MM.1S (cell line): ENCODE results near the gene POU1F1.

ENCODE experiments used
- DNase-seq: peaks from one replicate; pipeline ENCODE4 v3.0.0-alpha.2; 2015
- H2AFZ ChIP-seq: fragments of 300-600 bp; sonication (generic); 2 replicates; pipeline ENCODE4 v1.6.0; 2016; ENCODE audit warnings: antibody characterized with exemption, low read length
- H3F3A ChIP-seq: fragments of 300-600 bp; sonication (generic); 2 replicates; pipeline ENCODE4 v1.6.1; 2016; ENCODE audit warnings: mild to moderate bottlenecking, antibody characterized with exemption, low read length, moderate library complexity, mixed read lengths; ENCODE audit not compliant: insufficient read depth
- H3K27ac ChIP-seq: fragments of 300-600 bp; sonication (generic); 2 replicates; pipeline ENCODE4 v1.5.1; 2016; ENCODE audit warnings: mild to moderate bottlenecking, low read length
- H3K27me3 ChIP-seq: fragments of 300-600 bp; sonication (generic); replicated peaks from 2 replicates; pipeline ENCODE4 v1.6.0; 2016; ENCODE audit warnings: low read length; ENCODE audit not compliant: insufficient read depth
- H3K36me3 ChIP-seq: fragments of 300-600 bp; sonication (generic); replicated peaks from 2 replicates; pipeline ENCODE4 v1.6.1; 2016; ENCODE audit warnings: mild to moderate bottlenecking, low read length, mixed read lengths; ENCODE audit not compliant: insufficient read depth
- H3K4me1 ChIP-seq: fragments of 300-600 bp; sonication (generic); 2 replicates; pipeline ENCODE4 v1.6.1; 2016; ENCODE audit warnings: low read length, mixed read lengths
- H3K4me2 ChIP-seq: fragments of 300-600 bp; sonication (generic); 2 replicates; pipeline ENCODE4 v1.6.0; 2016; ENCODE audit warnings: low read depth, low read length
- H3K4me3 ChIP-seq: fragments of 300-600 bp; sonication (generic); 2 replicates; pipeline ENCODE4 v1.5.1; 2016; ENCODE audit warnings: low read length, mixed read lengths
- H3K79me2 ChIP-seq: fragments of 300-600 bp; sonication (generic); 2 replicates; pipeline ENCODE4 v1.6.1; 2016; ENCODE audit warnings: mixed run types, low read length, mixed read lengths
- H3K9ac ChIP-seq: fragments of 300-600 bp; sonication (generic); 2 replicates; pipeline ENCODE4 v1.6.1; 2016; ENCODE audit warnings: low read length, mixed read lengths
- H3K9me2 ChIP-seq: fragments of 300-600 bp; sonication (generic); replicated peaks from 2 replicates; pipeline ENCODE4 v1.6.1; 2016; ENCODE audit warnings: mild to moderate bottlenecking, low read length, mixed read lengths; ENCODE audit not compliant: insufficient read depth
- H3K9me3 ChIP-seq: fragments of 300-600 bp; sonication (generic); replicated peaks from 2 replicates; pipeline ENCODE4 v1.6.1; 2016; ENCODE audit warnings: mild to moderate bottlenecking, low read length, mixed read lengths; ENCODE audit not compliant: insufficient read depth
- H4K20me1 ChIP-seq: fragments of 300-600 bp; sonication (generic); 2 replicates; pipeline ENCODE4 v1.6.1; 2016; ENCODE audit warnings: mild to moderate bottlenecking, low read length, moderate library complexity, mixed read lengths; ENCODE audit not compliant: insufficient read depth
- CTCF ChIP-seq: fragments of 300-600 bp; sonication (generic); IDR thresholded peaks from 2 replicates; pipeline ENCODE4 v1.5.1; 2016; ENCODE audit warnings: antibody characterized with exemption, low read length, mixed read lengths
- EZH2 ChIP-seq: fragments of 300-600 bp; sonication (generic); optimal IDR thresholded peaks from 2 replicates; pipeline ENCODE3; 2017; ENCODE audit warnings: low read depth, mild to moderate bottlenecking, antibody characterized with exemption, low read length, mixed read lengths
- EZH2phosphoT487 ChIP-seq: fragments of 300-600 bp; sonication (generic); IDR thresholded peaks from 2 replicates; pipeline ENCODE4 v1.6.1; 2018; ENCODE audit warnings: antibody characterized with exemption, low read length

POU1F1 gene

DNA sequence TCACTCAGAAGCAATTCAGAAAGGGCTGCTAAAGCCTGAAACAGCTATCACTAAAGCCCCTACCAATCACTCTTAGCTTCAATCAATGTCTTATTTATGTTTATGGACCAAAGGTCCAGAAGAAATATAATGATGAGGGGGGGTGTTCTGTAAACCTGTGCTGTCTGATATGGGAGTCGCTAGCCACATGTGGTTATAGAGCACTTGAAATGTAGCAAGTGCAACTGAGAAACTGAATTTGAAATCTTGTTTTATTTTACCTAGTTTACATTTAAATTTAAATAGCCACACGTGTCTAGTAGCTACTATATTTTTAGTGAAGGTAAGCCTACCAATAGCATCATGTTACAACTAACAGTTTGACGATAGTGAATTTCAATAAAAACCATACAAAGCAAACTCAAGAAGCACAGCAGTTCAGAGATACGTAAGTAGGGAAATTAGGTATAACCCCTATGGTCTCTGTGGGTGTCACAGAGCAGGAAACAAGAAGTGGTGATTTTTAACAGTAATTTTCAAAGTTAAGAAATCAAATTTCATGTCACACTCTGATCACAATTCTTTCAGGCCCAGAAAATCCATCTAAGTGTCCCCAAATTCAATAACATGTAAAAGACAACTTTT, 3.6 kb downstream of the POU1F1 start:
- Histone ChIP-seq H3K9me3 (no peaks in the 10 kb centered on the region), H2AFZ (no peak overlapping the region), H3K27ac (no peak overlapping the region), H3K4me2 (no peak overlapping the region), H3F3A (no peaks in the 10 kb centered on the region), H3K36me3 (no peaks in the 10 kb centered on the region), H3K27me3 (no peaks in the 10 kb centered on the region), H3K79me2 (no peaks in the 10 kb centered on the region), H4K20me1 (no peaks in the 10 kb centered on the region), H3K9ac (no peak overlapping the region), H3K4me3 (no peak overlapping the region), H3K4me1 (no peaks in the 10 kb centered on the region), H3K9me2 (no peaks in the 10 kb centered on the region)
- no peak for DNase-seq
- TF ChIP-seq EZH2phosphoT487 (no peak), CTCF (no peak), EZH2 (no peak)

GRCh38 chr3:87270908-87271700, 5.3 kb downstream of the POU1F1 start:
- no peaks in the 10 kb centered on the region for H3K27me3 ChIP-seq
- H2AFZ ChIP-seq = no peak overlapping the region
- H3K9ac ChIP-seq = no peak overlapping the region
- no peak for DNase-seq
- no peaks in the 10 kb centered on the region for H3K36me3 ChIP-seq
- TF ChIP-seq EZH2 (no peak), CTCF (no peak), EZH2phosphoT487 (no peak)
- no peak overlapping the region for H3K4me2 ChIP-seq
- H3K4me1 ChIP-seq = no peaks in the 10 kb centered on the region
- H3K9me2 ChIP-seq = no peaks in the 10 kb centered on the region
- no peak overlapping the region for H3K27ac ChIP-seq
- no peaks in the 10 kb centered on the region for H3K79me2 ChIP-seq
- no peaks in the 10 kb centered on the region for H3F3A ChIP-seq
- no peaks in the 10 kb centered on the region for H4K20me1 ChIP-seq
- H3K4me3 ChIP-seq = no peak overlapping the region
- H3K9me3 ChIP-seq = no peaks in the 10 kb centered on the region

- TF ChIP-seq EZH2 (no peak), EZH2phosphoT487 (no peak), CTCF (no peak)
- Histone ChIP-seq H3K36me3 (no peaks in the 10 kb centered on the region), H3K79me2 (no peaks in the 10 kb centered on the region), H3K27me3 (no peaks in the 10 kb centered on the region), H3K4me3 (no peak overlapping the region), H3K4me2 (no peak overlapping the region), H3K27ac (no peak overlapping the region), H3K9ac (no peak overlapping the region), H4K20me1 (no peaks in the 10 kb centered on the region), H3F3A (no peaks in the 10 kb centered on the region), H3K4me1 (no peaks in the 10 kb centered on the region), H2AFZ (no peak overlapping the region), H3K9me3 (no peaks in the 10 kb centered on the region), H3K9me2 (no peaks in the 10 kb centered on the region)
- DNase-seq = no peak
These were observed 6.7 kb downstream of the POU1F1 start for GRCh38 chr3:87269723-87270122.
